Activated effector memory CD4-positive, alpha-beta T cell treated with Interleukin-2 at 50 U/mL for 16 hours (primary cell): ENCODE results near the gene IGFBP2.
"Not testable (repeated sequence)": the region's sequence is repeated elsewhere in the genome, so short reads cannot be mapped to it uniquely, and the experiment has no call there.

ENCODE experiments used
- DNase-seq: peaks from one replicate; pipeline ENCODE4 v3.0.0-alpha.2; 2020

The IGFBP2 gene, protein sequence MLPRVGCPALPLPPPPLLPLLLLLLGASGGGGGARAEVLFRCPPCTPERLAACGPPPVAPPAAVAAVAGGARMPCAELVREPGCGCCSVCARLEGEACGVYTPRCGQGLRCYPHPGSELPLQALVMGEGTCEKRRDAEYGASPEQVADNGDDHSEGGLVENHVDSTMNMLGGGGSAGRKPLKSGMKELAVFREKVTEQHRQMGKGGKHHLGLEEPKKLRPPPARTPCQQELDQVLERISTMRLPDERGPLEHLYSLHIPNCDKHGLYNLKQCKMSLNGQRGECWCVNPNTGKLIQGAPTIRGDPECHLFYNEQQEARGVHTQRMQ

DNA sequence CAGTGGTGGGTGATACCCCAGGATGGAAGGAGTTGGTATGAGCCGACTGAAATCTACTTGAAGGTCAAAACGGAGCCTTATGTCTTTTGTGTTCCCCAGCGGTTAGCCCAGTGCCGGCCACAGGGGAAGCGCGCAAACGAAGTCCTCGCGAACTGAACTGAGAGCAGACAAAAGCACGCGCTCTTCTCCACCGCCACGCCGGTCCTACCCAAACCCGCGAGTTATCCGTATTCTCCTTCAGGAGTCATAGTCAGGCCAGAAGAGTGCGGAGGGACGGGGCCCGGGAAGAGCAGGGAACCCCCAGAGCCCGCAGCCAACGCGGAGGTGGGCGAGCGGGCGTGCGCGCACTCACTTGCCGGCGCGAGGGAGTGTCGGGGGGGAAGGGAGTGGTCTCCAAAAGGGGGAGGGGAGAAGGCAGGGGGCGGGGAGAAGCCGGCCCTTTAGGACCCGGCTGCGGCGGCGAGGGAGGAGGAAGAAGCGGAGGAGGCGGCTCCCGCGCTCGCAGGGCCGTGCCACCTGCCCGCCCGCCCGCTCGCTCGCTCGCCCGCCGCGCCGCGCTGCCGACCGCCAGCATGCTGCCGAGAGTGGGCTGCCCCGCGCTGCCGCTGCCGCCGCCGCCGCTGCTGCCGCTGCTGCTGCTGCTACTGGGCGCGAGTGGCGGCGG, at the start of gene IGFBP2:
Gene IGFBP2, plus strand, starts transcription at position 469 of the 664 bp plus-strand sequence. Its CDS starts 104 bp downstream, at position 573.
- no peak for DNase-seq

DNA sequence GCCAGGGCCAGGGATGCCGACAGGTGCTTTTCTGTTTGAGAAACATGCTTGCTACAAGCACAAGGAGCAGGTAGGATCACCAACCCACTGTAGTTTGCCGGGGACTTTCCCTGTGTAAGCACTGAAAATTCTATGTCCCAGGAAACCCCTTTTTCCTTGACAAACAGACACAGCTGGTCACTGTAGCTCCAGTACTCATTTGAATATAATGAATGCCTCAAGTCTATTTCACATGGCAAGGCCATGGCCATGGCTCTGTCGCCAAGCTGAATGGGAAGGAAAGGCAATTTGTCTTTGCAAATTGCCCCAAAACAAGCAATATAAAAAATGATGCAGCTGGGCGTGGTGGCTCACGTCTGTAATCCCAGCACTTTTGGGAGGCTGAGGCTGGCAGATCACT, 49.6 kb upstream of the IGFBP2 start:
- DNase-seq, result no peak

DNA sequence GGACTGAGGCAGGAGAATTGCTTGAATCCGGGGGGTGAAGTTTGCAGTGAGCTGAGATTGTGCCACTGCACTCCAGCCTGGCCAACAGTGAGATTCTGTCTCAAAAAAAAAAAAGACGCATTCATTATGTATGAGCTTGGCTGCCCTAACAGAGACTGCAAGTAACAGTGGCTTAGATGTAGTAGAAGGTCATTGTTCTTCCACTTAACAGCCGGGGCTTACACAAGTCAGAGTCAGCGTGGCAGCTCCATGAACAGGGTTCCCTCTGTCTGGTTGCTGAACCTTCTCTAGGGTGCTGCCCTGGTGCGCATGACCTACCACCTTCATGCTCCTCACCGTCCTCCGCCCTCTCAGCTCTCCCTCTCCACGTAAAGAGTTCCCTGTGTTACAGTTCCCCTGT, 49.1 kb upstream of the IGFBP2 start:
- no peak for DNase-seq

GRCh38 chr2:216585441-216585840, 47.8 kb upstream of the IGFBP2 start:
- DNase-seq, result no peak

GRCh38 chr2:216588861-216589710, 44.1 kb upstream of the IGFBP2 start:
- DNase-seq, result no peak

- no peak for DNase-seq
These were observed 43.4 kb upstream of the IGFBP2 start for GRCh38 chr2:216589791-216590190.

GRCh38 chr2:216590780-216591179, 42.4 kb upstream of the IGFBP2 start:
- no peak for DNase-seq

DNA sequence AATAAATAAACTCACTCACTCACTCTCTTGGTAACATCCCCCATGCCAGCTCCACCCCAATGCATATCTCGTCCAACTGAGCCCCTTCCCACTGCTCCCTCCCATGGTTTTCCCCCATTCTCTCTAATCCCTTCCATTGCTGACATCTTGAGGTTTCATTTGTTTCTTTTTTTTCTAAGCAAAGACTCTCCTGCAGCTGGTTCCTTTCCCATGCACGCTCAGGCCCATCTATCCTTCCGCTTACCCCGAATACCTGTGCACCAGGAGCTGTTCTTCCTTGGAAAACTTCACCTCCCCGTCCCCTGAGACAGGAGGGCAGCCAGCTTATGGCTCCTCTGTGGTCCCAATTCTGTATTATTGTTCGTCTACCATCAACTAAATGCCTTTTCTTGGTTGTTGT, 41.7 kb upstream of the IGFBP2 start:
- no peak for DNase-seq

DNA sequence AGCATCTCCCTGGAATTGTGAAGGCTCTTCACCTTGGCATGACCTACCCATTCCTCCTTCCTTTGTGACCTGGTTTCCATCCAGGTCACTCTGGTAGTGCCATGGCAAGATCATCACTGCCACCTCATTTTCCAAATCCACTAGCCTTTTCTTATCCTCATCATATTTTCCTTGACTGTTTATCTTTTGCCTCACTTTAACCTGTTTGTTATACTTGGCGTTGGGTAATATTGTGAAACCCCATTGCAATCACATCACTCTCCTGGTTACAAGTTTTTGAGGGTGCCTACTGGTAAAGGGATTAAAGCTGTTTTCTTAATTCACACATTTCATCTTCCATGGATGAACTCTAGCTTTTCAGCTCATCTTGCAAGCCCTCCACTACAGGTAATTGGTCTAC, 39.1 kb upstream of the IGFBP2 start:
- DNase-seq, result no peak

DNA sequence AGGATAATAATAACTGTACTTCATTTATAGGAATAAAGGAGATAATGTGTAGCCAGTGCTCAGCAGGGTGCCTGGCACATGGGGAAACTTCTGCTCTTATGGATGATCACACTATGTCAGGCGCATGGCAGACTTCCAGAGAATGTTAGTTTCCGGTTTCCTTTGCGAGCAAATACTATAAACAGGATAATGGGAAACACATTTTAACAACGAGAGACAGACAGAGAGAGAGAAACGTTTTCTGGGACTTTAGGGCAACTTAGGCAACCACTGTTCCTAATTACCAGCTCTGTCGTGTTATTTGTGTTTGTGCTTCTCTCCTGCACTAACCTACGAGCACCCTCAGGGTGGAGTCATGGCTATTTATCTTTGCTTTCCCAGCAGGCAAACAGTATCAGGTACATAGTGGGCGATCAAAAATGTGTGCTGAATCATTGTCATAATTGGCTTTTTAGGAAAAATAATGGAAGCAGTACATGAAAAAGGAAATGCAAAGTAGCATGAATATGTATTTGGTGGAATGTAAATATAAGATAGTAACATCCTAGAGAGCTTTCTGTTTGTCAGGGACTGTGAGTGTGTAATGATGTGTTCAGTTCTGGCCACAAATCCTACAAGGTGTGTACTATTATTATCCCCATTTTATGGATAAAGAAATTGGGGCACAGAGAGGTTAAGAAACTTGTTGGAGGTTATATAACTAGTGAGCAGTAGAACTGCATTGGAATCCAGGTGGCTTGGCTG, 36.8 kb upstream of the IGFBP2 start:
- no peak for DNase-seq

DNA sequence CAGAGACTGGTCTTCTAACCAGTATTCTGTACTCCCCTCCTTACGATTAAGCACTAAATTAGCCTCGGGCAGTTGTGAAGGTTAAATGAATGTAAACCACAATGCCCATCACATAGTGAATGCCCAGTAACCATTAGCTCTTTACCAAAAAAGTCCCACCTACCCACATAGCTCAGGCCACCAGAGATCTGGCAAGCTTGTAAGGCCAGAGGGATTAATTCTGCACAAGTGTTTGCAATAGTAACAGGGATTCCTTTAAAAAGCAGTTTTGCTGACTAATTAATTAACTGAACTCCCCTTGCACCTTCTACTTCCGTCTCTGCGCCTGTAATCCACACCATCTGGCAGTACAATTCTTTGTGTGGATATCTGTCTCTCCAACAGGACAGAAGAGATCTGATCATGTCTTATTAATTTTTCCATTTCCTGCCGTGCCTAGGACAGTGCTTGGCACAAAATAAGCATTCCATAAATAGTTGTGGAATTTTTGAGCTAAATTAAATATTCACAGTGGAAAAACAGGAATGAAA, 36.2 kb upstream of the IGFBP2 start:
- DNase-seq, result no peak

GRCh38 chr2:216597825-216598224, 35.4 kb upstream of the IGFBP2 start:
- DNase-seq, result not testable (repeated sequence)

GRCh38 chr2:216601632-216602409, 31.4 kb upstream of the IGFBP2 start:
- no peak for DNase-seq

- DNase-seq, result no peak
These were observed 30.0 kb upstream of the IGFBP2 start for GRCh38 chr2:216603010-216603883.

GRCh38 chr2:216603884-216604245, 29.4 kb upstream of the IGFBP2 start:
- no peak for DNase-seq

DNA sequence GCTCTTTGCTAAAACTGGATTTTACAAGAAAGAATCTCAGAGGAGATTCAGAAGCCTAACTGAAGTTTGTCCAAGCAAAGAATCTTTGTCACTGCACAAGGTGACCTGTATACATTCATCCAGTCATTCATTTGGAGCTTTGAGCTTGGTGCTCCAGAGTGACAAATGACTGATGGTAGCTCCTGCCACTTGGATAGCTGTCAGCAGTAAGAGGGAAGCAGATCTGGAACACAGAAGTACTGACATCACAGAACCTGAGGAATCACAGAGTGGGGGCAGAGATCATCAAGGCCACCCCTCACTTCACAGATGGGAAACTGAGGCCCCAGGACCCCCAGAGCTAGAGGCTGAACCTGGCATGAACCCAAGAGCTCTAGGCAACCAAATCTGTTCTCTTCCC, 28.8 kb upstream of the IGFBP2 start:
- no peak for DNase-seq

DNA sequence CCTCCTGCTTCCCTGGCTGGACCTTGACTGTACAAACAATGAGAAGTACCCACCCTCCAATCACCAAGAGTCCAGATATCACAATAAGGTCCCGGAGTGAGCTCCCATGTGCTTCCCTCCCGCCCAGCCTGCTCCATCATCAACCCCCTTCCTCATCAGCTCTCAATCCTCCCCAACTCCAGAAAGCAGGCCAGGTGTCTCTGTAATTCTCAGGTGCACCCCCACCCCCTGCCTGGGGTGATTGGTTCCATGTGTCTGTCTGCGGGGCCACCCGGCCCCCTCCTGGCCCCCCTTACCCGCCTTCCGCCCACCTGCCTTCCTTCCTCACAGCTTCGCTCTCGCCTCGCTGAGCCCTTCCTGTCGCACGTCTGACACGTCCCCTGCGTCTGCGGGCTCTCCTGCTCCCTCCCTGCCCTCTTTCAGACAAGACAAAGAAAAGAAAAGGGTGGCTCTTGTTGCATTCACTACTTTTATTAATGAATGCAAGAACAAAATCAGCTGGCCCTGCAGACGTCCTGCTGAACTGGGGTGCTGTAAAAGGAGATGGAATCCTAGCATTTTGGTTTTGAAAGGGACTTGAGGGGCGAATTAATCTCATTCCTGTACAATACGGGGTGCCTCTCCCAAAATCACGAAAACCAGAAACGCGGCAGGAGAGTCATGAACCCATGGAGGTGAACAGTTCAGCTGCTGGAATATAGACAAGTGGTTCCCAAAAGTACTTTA, 26.5 kb upstream of the IGFBP2 start:
- no peak for DNase-seq

- DNase-seq, result no peak
These were observed 26.0 kb upstream of the IGFBP2 start for GRCh38 chr2:216607277-216607560.

DNA sequence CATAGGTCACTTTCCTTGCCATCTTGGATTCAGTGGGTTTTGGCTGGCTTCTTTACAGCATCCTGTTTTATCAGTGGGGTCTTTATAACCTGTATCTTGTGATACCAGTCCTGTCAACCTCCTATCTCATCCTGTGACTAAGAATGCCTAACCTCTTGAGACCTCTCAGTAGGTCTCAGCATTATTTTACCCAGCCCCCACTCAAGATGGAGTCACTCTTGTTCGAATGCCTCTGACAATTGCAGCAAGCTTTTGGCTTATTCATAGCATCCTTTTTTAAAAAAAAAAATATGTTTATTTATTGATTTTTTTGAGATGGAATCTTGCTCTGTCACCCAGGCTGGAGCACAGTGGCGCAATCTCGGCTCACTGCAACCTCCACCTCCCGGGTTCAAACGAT, 24.7 kb upstream of the IGFBP2 start:
- DNase-seq, result no peak

DNA sequence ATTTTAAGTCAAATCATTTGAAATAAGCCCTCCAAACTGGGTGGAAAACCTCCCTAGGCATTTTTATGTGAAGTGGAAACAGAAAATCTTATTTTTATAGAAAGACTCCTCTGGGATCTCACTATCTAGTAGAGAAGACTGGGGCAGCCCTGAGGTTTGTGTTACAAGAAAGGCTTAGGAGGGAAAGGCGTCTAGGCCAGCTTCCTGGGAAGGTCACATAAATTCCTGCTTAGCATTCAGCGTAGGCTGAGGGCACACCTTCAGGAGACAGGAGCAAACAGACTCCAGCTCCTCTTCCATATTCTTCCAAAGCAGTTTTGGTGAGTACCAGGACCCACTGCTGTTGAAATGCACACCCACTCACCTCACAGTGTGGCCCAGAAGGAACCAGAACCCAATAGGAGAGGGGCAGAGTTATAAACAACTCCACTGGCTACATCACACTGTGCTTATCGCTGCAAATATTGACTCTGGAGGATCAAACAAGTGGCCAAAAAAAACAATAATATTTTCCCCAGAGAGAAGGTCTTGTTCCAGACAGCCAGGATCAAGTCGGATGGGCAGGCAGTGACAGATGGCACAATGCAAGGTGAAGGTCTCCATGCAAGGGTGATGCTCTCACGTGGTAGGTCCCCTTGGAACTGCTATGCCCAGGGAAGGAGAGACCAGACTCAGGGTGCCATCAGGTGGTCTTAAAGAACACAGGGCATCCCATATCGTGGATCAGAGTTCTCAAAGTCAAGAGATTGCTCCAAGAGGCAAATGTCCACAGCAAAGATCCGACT, 17.7 kb upstream of the IGFBP2 start:
- no peak for DNase-seq
